Thymus (tissue), 11 donors: Measurements from ENCODE around the gene ADAMTS2. TPM values are rescaled to one million over a fixed set of nuclear protein-coding genes. Genes with fewer than 3 reads are reported as not detected.

ENCODE experiments used
- DNase-seq, 9 donors: peaks; one replicate each; pipeline ENCODE4 v3.0.0-alpha.2; 2013; ENCODE audit warnings: low spot score in 9 of 9, low read depth in 6 of 9, missing footprints in 1 of 9
- H3K27ac ChIP-seq, 2 donors: one replicate each; pipeline ENCODE4 v1.5.1; 2013; ENCODE audit warnings: control low read depth in 1 of 2, low read depth in 1 of 2, low read length in 1 of 2, mild to moderate bottlenecking in 1 of 2, moderate library complexity in 1 of 2
- H3K27me3 ChIP-seq, 2 donors: one replicate each; pipeline ENCODE4 v1.5.1; 2013; ENCODE audit warnings: low read length in 1 of 2; ENCODE audit not compliant: control insufficient read depth in 2 of 2, insufficient read depth in 1 of 2
- H3K36me3 ChIP-seq, 2 donors: one replicate each; pipeline ENCODE4 v1.5.1; 2013; ENCODE audit warnings: low read length in 1 of 2, mild to moderate bottlenecking in 1 of 2, moderate library complexity in 1 of 2; ENCODE audit not compliant: control insufficient read depth in 2 of 2, insufficient read depth in 2 of 2
- H3K4me1 ChIP-seq, 2 donors: one replicate each; pipeline ENCODE4 v1.5.1; 2013; ENCODE audit warnings: low read length in 2 of 2; ENCODE audit not compliant: control insufficient read depth in 2 of 2, insufficient read depth in 2 of 2
- H3K4me3 ChIP-seq, 2 donors: one replicate each; pipeline ENCODE4 v1.5.1; 2013; ENCODE audit warnings: low read length in 2 of 2, control low read depth in 1 of 2, mild to moderate bottlenecking in 1 of 2
- H3K9me3 ChIP-seq, 2 donors: one replicate each; pipeline ENCODE4 v1.5.1; 2013; ENCODE audit warnings: low read length in 1 of 2, mild to moderate bottlenecking in 1 of 2; ENCODE audit not compliant: control insufficient read depth in 2 of 2, insufficient read depth in 1 of 2
- WGBS: extraction: QIAGEN DNeasy Blood & Tissue Kit; methylation state at CpG from one replicate; pipeline ENCODE4 v1.1.7; 2013; 5-methylcytosine and 5-hydroxymethylcytosine counted together
- polyA plus RNA-seq: library from polyadenylated mRNA; stranded (reverse); fragments of 200-250 nt; gene quantifications from one replicate; pipeline ENCODE4 v1.2.3, GENCODE V29; 2013
- total RNA-seq: library from RNA; stranded (reverse); fragments of 120-200 nt; gene quantifications from one replicate; pipeline ENCODE4 v1.2.4, GENCODE V29; 2013
- donor health status: healthy.

The ADAMTS2 gene
- total and polyA plus RNA-seq, 2 donors, result 1.3 to 1.4 TPM

DNA sequence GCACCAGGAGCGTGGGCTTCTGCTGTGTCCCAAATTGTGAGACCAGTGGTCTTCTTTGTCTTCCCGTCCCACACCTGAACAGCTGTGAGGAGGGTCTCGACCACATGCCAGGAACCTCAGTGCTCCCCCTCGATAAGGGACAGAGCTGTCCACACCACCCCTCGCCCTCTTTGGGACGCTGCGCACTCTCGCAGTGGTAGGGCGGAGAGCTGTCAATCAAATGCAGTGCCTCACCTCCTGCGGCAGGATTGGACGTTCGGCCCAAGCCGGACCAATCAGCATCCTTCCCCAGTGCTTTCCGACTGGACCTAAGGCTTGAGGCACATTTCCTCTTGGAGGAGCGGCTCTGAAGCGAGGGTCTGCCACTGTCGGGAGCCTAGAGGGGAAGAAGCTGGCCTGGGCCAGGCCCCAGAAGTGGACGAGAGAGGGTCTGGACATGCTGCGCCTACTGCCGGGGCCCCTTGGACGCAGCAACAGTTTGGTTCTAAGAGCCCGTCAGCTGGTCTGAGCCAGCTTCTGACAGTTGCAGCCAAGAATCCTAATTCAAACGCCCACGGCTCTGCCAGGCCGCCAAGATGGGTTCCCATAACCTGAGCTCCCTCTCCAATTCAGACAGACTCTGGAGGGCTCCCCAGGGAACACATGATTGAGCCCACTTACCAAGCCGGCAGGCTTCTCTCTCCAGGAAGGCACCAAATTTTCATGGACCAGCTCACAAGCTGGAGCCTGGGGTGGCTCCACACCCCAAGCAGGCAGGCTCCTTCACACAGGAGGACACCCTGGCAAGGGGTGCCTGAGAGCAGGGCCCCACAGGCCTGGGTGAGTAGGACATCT, 28.1 kb upstream of the ADAMTS2 start:
- no peaks in the 10 kb centered on the region for H3K36me3 ChIP-seq
- WGBS, result 91% methylated on average over 26 of the region's 26 CpGs
- H3K27ac ChIP-seq, result no peak overlapping the region
- H3K4me3 ChIP-seq, result no peak overlapping the region
- no peaks in the 10 kb centered on the region for H3K27me3 ChIP-seq
- no peak for DNase-seq
- no peaks in the 10 kb centered on the region for H3K9me3 ChIP-seq
- H3K4me1 ChIP-seq, result no peaks in the 10 kb centered on the region

DNA sequence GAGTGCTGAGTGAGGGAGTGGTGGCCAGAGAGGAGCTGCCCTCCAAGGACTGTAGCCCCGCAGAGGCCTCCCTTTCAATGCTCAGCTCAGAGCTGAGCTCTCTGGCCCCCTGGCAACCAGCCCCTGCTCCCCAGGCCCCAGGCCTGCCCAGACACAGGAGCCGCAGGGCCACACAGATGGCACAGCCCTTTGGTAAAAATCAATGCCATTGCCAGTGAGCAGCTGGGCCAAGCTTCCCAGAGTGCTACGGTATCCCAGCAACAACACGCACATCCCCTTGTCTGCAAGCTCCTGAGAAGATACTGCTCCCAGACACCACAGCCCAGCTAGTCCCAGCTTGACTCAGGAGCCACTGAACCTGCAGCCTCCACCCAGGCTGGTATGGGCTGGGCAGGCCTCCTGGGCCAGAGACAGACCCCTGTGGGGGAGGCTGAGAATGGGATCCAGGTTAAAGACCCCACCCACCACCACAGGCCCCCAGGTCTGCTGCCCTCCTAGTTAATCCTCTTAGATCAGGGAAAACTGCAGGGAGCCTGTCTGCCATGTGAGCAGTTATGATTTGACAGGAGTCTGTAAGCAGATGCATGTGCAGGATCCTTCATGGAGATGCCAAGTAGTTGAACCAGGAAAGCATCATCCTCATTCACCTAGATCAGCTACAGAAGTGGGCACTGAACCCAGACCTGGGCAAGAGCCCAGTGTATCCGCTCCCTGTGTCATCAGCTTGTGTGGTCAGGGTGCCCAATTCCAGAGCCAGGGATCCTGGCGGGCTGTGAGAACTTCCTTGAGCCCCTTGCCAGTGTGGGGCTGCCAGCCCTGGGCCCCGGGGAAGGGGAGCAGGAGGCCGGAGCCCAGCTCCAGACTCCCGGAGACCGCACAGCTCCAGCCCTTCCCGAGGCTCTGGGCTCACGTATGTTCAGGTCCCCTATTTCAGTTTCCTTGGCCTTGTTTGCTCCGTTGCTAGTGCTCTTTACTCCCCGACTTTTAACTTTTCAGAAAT, 26.7 kb upstream of the ADAMTS2 start:
- no peaks in the 10 kb centered on the region for H3K27me3 ChIP-seq
- H3K27ac ChIP-seq, result no peak overlapping the region
- 94% methylated on average over 14 of the region's 14 CpGs for WGBS
- H3K4me1 ChIP-seq, result no peaks in the 10 kb centered on the region
- no peaks in the 10 kb centered on the region for H3K36me3 ChIP-seq
- H3K4me3 ChIP-seq, result no peak overlapping the region
- DNase-seq, result no peak
- no peaks in the 10 kb centered on the region for H3K9me3 ChIP-seq

DNA sequence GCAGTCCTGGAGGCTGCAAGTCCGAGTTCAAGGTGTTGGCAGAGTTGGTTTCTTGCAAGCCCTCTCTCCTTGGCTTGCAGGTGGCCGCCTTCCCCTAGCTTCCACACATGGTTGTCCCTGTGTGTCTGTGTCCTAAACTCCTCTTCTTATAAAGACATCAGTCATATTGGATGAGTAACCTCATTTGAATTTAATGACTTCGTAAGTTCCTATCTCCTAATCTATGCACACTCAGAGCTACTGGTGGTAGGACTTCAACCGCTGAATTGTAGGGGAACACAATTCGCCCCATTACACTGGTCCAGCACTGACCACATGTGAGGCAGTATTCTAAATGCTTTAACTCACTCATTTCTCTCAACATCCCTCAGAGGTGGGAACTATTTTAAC, 25.9 kb upstream of the ADAMTS2 start:
- Histone ChIP-seq H3K27me3 (no peaks in the 10 kb centered on the region), H3K36me3 (no peaks in the 10 kb centered on the region), H3K4me3 (no peak overlapping the region), H3K9me3 (no peaks in the 10 kb centered on the region), H3K27ac (no peak overlapping the region), H3K4me1 (no peaks in the 10 kb centered on the region)
- DNase-seq, result no peak
- 95% methylated on average over 5 of the region's 5 CpGs for WGBS

DNA sequence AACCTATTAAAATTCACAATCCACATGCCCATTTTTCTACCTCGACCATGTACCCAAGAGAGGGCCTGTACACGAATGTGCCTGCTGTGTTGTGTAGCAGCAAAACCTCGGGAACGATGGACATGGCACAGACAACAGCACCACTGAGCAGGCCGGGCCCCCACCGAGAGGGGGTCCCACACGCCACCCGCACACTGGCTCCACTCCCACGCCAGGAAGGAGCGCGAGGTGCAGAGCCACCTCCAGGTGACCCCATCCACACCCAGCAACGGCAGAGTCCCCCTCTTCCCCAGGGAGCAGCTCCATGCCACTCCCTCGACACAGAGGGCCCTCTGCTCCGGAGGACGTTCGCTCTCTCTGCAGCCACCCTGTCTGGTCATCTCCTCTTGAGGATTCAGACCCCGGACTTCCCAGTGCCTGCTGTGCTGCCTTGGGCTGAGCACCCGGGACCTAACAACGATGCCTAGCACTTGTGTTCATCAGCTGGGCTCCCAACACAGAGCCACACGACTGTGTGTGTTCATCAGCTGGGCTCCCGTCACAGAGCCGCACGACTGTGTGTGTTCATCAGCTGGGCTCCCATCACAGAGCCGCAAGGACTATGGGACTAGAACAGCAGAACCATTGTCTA, 25.3 kb upstream of the ADAMTS2 start:
- WGBS, result 92% methylated on average over 24 of the region's 24 CpGs

DNA sequence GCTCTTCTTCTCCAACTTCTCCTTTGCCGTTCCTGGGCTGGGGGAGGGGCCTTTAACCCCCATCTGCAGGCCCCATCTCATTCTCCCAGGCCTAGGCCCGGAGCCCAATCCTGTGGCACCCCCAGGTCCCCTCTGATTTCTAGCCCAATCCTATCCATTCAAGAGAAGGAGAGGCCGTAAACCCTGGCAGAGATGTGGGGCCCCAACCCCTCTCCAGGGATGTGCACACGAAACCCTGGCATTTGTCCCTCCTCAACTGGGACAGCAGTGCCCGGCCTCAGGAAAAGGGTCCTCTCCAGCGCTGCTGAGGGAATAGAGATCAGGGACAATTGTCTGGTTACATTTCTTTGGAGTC, 24.2 kb upstream of the ADAMTS2 start:
- 73% methylated on average over 6 of the region's 6 CpGs for WGBS

More for the DNA sequence above, 25.3 kb upstream of the ADAMTS2 start:
- no peak overlapping the region for H3K27ac ChIP-seq
- H3K9me3 ChIP-seq, result no peaks in the 10 kb centered on the region
- no peaks in the 10 kb centered on the region for H3K36me3 ChIP-seq
- no peak for DNase-seq
- no peaks in the 10 kb centered on the region for H3K4me1 ChIP-seq
- H3K27me3 ChIP-seq, result no peaks in the 10 kb centered on the region
- no peak overlapping the region for H3K4me3 ChIP-seq

DNA sequence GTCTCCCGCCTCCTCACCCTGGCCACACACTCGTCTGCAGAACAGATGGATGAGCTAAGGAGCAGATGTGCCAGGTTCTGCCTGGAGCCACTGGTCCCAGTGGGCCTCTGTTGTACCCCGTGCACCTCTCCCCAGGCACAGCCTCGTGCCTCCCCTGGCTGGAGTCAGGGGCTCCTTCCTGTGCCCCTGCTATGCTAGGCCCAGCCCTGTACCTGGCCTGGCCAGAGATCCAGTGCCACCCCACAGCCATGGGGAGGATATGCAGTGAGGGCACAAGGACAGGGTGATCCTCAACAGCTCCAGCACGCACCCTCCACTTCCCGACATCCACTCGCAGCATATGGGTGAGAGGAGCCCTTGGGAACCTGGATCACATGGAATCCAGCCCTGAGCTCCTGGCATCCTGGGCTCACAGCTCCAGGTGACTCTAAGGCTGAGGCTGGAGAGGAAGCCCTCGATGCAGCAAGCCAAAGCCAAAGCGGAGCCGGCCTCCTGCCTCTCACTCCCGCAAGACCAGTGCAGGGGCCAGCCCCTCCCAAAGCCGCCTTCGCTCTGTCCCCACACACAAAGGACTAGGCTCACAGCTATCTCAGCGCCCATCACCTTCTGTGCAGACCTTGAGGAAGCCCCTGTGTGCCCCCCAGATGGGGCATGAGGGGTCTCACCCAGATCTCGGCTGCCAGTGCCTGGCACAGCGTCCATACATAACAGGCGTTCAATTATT, 23.7 kb upstream of the ADAMTS2 start:
- H3K4me3 ChIP-seq, result no peak overlapping the region
- H3K4me1 ChIP-seq, result no peaks in the 10 kb centered on the region
- no peaks in the 10 kb centered on the region for H3K36me3 ChIP-seq
- no peak overlapping the region for H3K27ac ChIP-seq
- no peaks in the 10 kb centered on the region for H3K27me3 ChIP-seq
- WGBS, result 92% methylated on average over 17 of the region's 17 CpGs
- H3K9me3 ChIP-seq, result no peaks in the 10 kb centered on the region
- DNase-seq, result no peak

More for the DNA sequence above, 24.2 kb upstream of the ADAMTS2 start:
- no peak for DNase-seq
- H3K27ac ChIP-seq, result no peak overlapping the region
- H3K4me1 ChIP-seq, result no peaks in the 10 kb centered on the region
- no peaks in the 10 kb centered on the region for H3K27me3 ChIP-seq
- no peak overlapping the region for H3K4me3 ChIP-seq
- no peaks in the 10 kb centered on the region for H3K9me3 ChIP-seq
- no peaks in the 10 kb centered on the region for H3K36me3 ChIP-seq

DNA sequence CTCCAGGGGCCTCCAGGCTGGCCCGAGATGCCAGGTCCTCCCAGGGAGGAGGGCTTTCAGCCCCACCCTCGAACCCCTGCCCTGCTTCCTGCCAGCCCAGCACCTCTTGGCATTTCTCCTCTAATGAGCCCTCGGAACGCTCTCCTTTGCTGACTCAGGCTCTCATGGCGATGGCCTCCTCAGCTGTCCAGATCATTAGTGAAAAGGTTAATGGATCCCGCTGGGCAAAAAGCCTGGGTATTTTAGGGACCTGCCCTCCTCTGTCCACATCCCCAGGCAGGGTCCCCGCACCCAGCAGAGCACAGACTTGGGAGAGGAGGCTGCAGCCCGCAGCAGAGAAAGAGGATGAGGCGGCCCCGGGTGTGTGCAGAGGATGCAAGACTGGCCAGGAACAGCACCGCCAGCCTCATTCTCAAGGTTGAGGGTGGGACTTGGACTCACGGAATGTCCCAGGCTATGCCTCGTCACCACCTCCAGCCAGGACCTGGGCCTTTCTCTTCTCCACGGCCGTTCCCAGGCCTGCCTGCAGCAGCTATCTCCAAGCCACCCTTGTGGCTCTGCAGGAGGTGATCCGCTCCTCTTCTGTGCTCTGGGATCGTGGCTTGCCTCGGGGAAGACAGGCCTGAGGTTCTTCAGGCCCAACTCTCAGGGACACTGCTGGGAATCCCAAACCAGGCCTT, 23.0 kb upstream of the ADAMTS2 start:
- H3K4me1 ChIP-seq, result no peaks in the 10 kb centered on the region
- no peak overlapping the region for H3K4me3 ChIP-seq
- no peaks in the 10 kb centered on the region for H3K36me3 ChIP-seq
- DNase-seq, result no peak
- no peaks in the 10 kb centered on the region for H3K27me3 ChIP-seq
- H3K27ac ChIP-seq, result no peak overlapping the region
- H3K9me3 ChIP-seq, result no peaks in the 10 kb centered on the region
- 95% methylated on average over 18 of the region's 18 CpGs for WGBS

DNA sequence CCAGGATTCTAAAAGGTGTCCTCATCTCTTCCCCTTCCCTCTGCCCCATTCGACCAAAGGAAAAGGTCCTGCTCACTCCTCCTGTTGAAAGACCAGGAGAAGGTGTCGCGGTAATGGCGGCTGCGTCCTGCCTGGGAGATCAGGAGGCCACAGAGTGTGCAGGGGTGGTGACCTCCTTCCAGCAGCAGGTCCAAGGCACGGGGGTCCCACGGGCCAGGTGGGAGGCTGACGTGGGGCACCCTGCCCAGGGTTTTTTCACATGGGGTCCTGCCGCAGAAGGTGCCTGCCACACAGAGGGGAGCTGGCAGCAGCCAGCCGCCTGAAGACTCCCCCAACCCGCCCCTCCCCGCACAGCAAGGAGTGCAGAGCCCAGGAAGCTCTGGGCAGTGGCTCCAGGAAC, 22.2 kb upstream of the ADAMTS2 start:
- DNase-seq, result no peak
- H3K4me3 ChIP-seq, result no peak overlapping the region
- 92% methylated on average over 12 of the region's 12 CpGs for WGBS
- H3K4me1 ChIP-seq, result no peaks in the 10 kb centered on the region
- no peaks in the 10 kb centered on the region for H3K27me3 ChIP-seq
- H3K9me3 ChIP-seq, result no peaks in the 10 kb centered on the region
- no peaks in the 10 kb centered on the region for H3K36me3 ChIP-seq
- no peak overlapping the region for H3K27ac ChIP-seq
